Prostate gland (tissue), 2 donors: Measurements from ENCODE around the gene CTTN. TPM values are rescaled to one million over a fixed set of nuclear protein-coding genes. Genes with fewer than 3 reads are reported as not detected.

Experiments used
- DNase-seq: peaks from one replicate; pipeline ENCODE4 v3.0.0-alpha.2; 2019; ENCODE audit warnings: low spot score
- H3K27ac ChIP-seq, 2 donors: fragments of 200-600 bp; sonication (generic); 2 replicates each; pipeline ENCODE4 v1.5.1; 2017 to 2019
- H3K27me3 ChIP-seq: fragments of 200-600 bp; sonication (generic); replicated peaks from 2 replicates; pipeline ENCODE4 v1.5.1; 2019; ENCODE audit not compliant: insufficient read depth
- H3K36me3 ChIP-seq, 2 donors: fragments of 200-600 bp; sonication (generic); 1 replicate in 1 of 2; 2 replicates in 1 of 2; pipeline versions ENCODE4 v1.5.1 to v1.8.1; 2017 to 2019
- H3K4me1 ChIP-seq: fragments of 200-600 bp; sonication (generic); replicated peaks from 2 replicates; pipeline ENCODE4 v1.5.1; 2019
- H3K4me3 ChIP-seq, 2 donors: fragments of 200-600 bp; sonication (generic); 2 replicates each; pipeline ENCODE4 v1.5.1; 2017 to 2019
- H3K9me3 ChIP-seq: fragments of 200-600 bp; sonication (generic); 2 replicates; pipeline ENCODE4 v1.5.1; 2017
- CTCF ChIP-seq, 4 experiments: fragments of 200-600 bp in 2 of 4; fragments of 450-650 bp in 2 of 4; sonication (generic) in 2 of 4; IDR thresholded peaks; 1 replicate in 3 of 4; 2 replicates in 1 of 4; pipeline ENCODE4 v1.5.1; 2016 to 2019; ENCODE audit warnings: antibody characterized with exemption in 4 of 4, mild to moderate bottlenecking in 2 of 4, moderate library complexity in 2 of 4
- POLR2A ChIP-seq: fragments of 450-650 bp; IDR thresholded peaks from one replicate; pipeline ENCODE4 v1.6.1; 2016; ENCODE audit warnings: antibody characterized with exemption, mild to moderate bottlenecking
- POLR2AphosphoS5 ChIP-seq: sonication (generic); formaldehyde crosslinking; IDR thresholded peaks from one replicate; pipeline ENCODE4 v1.6.1; 2017; ENCODE audit warnings: antibody characterized with exemption
- WGBS: methylation state at CpG from one replicate; pipeline ENCODE4 v1.1.5; 2018; 5-methylcytosine and 5-hydroxymethylcytosine counted together
- intact Hi-C: fragments of 100-400 bp; cut with DNase I; formaldehyde crosslinking; loops from one replicate; pipeline ENCODE4 v1.14.2; 2022
- total RNA-seq, 2 donors: library from RNA; depleted of rRNA; stranded (reverse); fragments of >200 nt; gene quantifications; one replicate each; pipeline ENCODE4 v1.1.0, GENCODE V29; 2016

Gene CTTN
- total RNA-seq, 2 donors from 2014 or later: 208 to 348 TPM

- H3K36me3 ChIP-seq: no peaks in the 10 kb centered on the region
- no peaks in the 10 kb centered on the region for H3K27me3 ChIP-seq
- no peaks in the 10 kb centered on the region for H3K4me1 ChIP-seq
- intact Hi-C loops: no loop called here
- H3K4me3 ChIP-seq: no peak overlapping the region
- H3K27ac ChIP-seq: no peak overlapping the region
- DNase-seq: no peak
- TF ChIP-seq POLR2AphosphoS5 (no peak), POLR2A (no peak), CTCF (IDR thresholded peaks at IDR 0.05) (no peak)
- H3K9me3 ChIP-seq: no peaks in the 10 kb centered on the region
- 57% methylated on average over 7 of the region's 7 CpGs for WGBS
Measured at GRCh38 chr11:70471254-70471653, 72.9 kb downstream of the CTTN start.

GRCh38 chr11:70472240-70472639 is 73.9 kb downstream of the CTTN start:
- Histone ChIP-seq H3K36me3 (no peaks in the 10 kb centered on the region), H3K27me3 (no peaks in the 10 kb centered on the region), H3K9me3 (no peaks in the 10 kb centered on the region), H3K4me1 (no peaks in the 10 kb centered on the region), H3K4me3 (no peak overlapping the region), H3K27ac (no peak overlapping the region)
- WGBS: 95% methylated on average over 9 of the region's 9 CpGs
- TF ChIP-seq POLR2A: no peak
- TF ChIP-seq POLR2AphosphoS5: no peak
- TF ChIP-seq CTCF (IDR thresholded peaks at IDR 0.05): no peak
- intact Hi-C loops: no loop called here
- DNase-seq: no peak

- Histone ChIP-seq H3K27ac (no peak overlapping the region), H3K27me3 (no peaks in the 10 kb centered on the region), H3K4me1 (no peaks in the 10 kb centered on the region), H3K36me3 (no peaks in the 10 kb centered on the region), H3K9me3 (no peaks in the 10 kb centered on the region), H3K4me3 (no peak overlapping the region)
- TF ChIP-seq POLR2A (no peak), POLR2AphosphoS5 (no peak), CTCF (IDR thresholded peaks at IDR 0.05) (no peak)
- DNase-seq: no peak
- 94% methylated on average over 22 of the region's 22 CpGs for WGBS
- intact Hi-C loops: no loop called here
Measured at GRCh38 chr11:70473186-70473872, 75.0 kb downstream of the CTTN start.

- no peaks in the 10 kb centered on the region for H3K36me3 ChIP-seq
- DNase-seq: no peak
- TF ChIP-seq POLR2AphosphoS5: no peak
- no peak for TF ChIP-seq POLR2A
- no peak for TF ChIP-seq CTCF (IDR thresholded peaks at IDR 0.05)
- intact Hi-C loops: no loop called here
- no peak overlapping the region for H3K4me3 ChIP-seq
- WGBS: 88% methylated on average over 17 of the region's 18 CpGs
- no peaks in the 10 kb centered on the region for H3K4me1 ChIP-seq
- no peak overlapping the region for H3K27ac ChIP-seq
- no peaks in the 10 kb centered on the region for H3K27me3 ChIP-seq
- H3K9me3 ChIP-seq: no peaks in the 10 kb centered on the region
Measured at GRCh38 chr11:70473873-70474690, 75.8 kb downstream of the CTTN start.
